ENCODE data around the gene CCL18.

GRCh38 chr17:36107660-36108059 lies 43.6 kb downstream of the CCL18 start:
- TF ChIP-seq CTCF (IDR thresholded peaks at IDR 0.05; ENCODE audit: low read depth, low read length) = no peak
- no peak for TF ChIP-seq EZH2phosphoT487 (IDR thresholded peaks at IDR 0.05; ENCODE audit: low read depth)
